HG03378 (cell line): Measurements from ENCODE around the gene PHACTR3.
"Not testable (repeated sequence)": the region's sequence is repeated elsewhere in the genome, so short reads cannot be mapped to it uniquely, and the experiment has no call there.

Experiments
- ATAC-seq: cut with Tn5 transposase; IDR thresholded peaks from one replicate; pipeline ENCODE4 v1.9.1; 2021; ENCODE audit warnings: mild to moderate bottlenecking, moderate library complexity; ENCODE audit not compliant: unreplicated experiment

PHACTR3 gene

DNA sequence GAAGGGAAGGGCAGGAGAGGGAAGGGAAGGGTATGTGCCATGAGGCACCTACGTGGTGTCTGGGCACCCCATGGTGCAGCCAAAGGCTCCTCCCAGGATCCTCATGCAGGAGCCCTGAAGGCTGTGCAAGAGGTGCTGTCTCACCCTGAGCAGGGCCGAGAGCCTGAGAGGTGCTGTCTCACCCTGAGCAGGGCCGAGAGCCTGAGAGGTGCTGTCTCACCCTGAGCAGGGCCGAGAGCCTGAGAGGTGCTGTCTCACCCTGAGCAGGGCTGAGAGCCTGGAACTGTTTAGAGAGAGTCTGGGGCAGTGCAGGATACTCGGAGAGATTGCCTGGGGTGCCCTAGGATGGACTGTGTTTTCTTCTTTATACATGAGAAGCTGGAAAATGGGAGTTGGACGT, 14.2 kb downstream of the PHACTR3 start:
- not testable (repeated sequence) for ATAC-seq

DNA sequence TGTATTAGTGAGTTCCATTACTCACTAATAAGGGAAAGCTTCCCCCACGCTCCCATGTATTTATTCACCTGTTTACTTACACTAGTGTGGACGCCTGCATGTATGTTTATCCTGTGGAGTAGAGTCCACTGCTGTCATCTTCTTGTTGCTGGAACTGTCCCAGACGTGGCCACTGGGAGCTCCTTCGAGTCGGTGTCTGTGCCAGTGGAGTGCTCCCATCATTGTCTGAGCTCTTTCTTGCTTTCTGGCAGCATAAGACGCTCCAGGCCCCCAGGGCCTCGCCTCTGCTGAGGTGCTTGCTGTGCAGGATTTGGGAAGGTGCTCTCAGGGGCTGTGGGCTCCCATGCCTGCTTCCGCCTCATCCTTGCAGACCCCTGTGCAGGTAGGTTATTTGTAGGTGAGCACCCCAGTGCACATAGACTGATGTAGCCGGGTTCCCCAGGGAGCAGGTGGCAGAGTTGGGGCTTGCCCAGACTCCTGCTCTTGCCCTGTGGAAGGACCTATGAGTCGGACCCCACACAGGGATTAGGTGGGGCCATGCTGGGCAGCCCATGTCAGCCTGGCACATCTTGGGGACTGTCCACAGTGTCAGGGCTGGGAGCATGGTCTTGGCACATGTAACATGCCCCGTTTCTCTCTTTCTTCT, 16.6 kb downstream of the PHACTR3 start:
- no peak for ATAC-seq

DNA sequence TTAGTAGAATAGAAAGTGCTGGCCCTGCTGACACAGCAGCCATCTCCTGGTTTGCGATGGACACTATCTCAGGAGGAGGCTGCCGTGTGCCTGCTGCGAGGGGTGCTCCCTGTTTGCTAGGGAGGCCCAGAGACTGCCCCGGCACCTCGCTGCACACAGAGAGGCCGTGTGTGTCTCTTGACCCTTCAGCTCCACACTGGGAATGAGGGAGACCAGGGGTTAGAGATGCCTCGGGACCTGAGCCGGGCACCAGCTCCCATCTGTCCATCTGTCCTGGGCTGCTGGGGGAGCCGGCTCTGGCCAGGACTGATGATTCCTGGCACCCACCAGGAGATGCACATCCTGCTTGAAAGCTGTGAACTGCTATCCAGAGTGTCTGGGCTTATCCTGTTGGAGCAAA, 18.2 kb downstream of the PHACTR3 start:
- ATAC-seq = no peak

DNA sequence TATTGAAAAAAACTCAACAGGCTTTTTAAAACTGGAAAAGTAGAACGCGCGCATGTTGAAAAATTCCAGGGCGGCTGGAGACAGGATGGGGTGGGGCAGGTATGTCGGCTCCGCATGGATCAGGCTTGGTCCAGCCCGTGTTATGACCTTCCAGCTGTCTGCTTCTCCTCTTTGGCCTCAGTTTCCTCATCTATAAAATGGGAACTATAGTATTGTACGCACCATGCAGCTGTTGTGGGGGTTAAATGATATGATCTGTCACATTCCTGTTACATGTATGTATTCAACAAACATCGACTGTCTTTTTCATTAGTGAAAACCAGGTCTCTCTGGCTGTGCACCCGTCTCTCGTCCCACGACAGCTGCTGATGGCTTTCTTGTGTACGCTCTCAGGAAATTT, 18.8 kb downstream of the PHACTR3 start:
- ATAC-seq = no peak

DNA sequence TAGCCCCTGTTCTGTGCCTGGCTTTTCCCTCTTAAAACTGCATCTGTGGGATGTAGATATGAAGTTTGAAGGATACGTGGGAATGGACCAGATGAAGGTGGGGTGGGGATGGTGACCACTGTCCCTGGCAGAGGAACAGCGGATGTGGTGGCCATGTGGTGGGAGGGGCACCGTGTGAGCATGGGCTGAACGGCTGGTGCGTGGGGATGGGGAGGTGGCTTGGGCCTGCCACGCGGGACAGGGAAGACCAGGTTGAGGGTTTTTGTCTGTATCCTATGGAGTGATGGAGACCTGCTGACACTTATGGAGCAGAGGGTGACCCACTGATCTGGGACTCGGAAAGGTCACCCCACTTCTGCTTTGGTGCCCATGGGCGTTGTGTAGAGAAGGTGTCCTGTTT, 19.2 kb downstream of the PHACTR3 start:
- no peak for ATAC-seq

DNA sequence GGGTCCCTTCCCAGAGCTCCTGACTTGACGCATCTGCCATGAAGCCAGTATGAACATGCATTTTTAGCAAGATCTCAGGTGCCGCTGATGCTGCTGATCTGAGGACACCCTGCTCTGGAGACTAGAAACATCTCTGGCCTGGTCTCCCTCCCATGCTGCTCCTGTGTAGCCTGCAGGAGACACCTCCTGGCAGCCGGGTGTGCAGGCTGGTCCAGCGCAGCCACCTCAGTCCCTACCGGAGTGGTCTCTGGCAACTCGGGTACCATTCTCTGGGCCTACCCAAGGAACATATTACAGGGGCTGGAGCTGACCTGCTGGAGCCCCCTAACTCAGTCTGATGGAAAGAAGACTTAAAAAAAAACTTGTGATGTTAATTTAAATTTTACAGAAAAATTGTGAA, 20.1 kb downstream of the PHACTR3 start:
- ATAC-seq = no peak

DNA sequence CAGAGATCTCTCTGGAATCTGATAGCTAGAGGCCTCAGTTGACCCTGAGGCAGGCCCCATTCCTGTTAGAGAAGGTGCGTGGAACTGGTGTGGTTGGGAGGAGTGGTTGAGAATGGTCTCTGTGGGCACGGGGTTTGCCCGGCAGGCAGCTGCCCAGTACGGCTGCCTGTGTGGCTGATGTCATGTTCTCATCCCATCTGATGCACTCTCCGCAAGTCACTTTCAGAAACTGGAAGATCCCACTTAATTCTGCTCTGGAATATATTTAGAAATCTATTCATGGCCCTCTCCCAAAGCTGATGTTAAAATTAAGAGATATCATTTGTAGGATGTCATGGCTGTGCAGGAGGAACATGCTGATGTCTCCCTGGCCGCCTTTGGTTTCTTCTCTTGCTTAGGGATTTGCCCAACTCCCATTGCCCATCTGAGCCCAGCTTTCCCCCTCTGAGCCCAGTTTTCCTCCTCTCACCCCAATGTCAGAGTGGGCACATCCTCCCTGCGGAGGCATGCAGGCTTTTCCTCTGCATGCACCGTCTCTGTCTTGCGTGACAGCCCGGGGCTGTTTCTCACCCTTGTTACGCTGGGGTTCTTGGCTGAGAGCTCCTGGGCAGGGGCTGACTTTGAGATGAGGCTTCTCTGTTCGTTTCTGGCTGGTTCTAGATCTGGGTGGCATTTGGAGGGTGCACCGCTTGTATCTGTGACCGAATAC, 21.0 kb downstream of the PHACTR3 start:
- ATAC-seq = no peak

DNA sequence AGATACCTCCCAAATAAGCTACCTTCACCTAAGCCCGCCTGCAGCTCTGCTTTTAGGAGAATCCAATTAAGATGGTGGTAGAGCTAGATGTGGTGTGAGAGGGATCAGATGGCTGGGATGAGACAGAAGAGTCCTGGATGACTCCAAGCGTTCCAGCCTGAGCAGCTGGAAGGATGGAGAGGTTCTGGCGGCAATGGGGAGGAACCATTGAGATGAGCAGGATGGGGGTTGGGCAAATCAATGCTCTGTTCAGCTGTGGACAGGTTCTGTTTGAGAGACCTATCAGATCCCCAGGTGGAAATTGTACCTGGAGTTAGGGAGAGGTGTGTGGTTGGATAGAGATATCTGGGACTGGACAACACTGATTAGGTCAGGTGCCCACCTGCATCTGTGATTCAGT, 23.0 kb downstream of the PHACTR3 start:
- no peak for ATAC-seq

DNA sequence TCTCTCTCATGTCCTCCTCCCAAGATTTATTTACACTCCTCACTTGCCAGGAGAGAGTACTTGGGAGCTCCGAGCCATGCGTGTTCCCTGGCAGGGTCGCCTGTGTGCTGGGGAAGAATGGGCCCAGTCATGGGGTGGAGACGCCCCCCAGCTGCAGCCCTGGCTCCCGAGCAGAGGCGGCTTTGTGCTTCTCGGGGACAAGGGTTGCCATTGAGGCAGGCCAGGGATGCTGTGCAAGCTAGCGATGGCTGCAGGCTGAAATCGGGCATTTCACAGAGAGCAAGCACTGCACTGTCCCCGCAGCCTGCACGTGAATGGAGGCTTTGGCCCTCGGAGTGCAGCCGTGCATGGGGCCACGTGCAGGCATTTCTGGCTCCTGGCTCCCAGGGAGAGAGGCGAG, 23.8 kb downstream of the PHACTR3 start:
- no peak for ATAC-seq

DNA sequence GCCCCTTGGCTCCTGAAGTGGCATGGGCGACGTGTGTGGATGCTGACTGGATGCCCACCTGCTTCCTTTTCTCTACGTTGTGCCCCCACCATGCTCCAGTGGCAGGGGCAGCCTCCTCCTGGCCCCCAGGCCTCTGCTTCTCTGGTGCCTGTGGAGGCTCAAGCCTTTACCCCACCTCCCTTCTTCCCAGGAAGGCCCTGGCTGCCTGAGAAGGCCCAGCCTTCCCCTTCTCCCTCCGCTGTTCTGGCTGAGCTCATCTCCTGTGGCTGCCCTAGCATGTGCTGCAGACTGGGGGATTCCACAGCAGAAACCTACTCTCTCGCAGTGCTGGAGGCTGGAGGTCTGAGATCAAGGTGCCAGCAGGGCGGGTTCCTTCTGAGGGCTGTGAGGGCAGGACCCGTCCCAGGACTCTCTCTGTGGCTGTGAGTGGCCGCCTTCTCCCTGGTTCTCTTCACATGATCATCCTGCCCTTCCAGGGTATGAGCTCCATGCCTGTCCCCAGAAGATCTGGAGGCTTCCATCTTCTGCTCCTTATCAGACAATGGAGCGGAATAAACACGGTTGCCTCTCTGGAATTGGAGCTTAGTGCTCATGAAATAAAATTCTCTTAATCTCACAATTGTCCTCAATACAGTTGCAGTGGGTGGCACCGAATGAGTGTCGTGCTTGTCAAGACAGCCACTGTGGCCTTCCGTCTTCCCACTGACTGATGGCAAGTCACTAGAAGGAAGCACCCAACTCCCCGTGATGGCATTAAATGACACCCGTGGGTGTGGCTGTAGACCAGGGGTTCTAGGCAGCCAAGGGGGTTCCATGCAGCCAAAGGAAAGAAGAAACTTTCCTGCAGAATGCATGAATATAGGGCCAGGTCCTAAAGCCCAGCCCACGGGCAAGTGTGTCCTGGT, 25.1 kb downstream of the PHACTR3 start:
- no peak for ATAC-seq

DNA sequence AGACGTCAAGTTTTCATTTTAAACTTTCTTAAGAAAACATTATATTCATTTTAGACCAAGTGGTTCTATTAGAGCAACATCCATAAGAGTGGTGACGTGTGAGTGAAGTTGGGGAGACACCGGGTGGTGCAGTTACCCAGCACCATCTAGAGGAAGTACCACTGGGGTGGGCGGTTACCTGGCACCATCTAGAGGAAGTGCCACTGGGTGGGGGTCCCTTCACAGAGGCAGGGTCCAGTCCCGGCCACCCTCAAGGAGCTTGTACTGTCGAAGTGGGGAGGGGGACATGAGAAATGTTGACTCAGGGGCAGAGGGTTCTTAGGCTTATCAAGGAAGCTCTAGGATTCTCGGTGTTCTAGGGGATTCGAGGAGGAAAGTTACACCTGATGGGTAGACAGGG, 26.2 kb downstream of the PHACTR3 start:
- ATAC-seq = no peak

DNA sequence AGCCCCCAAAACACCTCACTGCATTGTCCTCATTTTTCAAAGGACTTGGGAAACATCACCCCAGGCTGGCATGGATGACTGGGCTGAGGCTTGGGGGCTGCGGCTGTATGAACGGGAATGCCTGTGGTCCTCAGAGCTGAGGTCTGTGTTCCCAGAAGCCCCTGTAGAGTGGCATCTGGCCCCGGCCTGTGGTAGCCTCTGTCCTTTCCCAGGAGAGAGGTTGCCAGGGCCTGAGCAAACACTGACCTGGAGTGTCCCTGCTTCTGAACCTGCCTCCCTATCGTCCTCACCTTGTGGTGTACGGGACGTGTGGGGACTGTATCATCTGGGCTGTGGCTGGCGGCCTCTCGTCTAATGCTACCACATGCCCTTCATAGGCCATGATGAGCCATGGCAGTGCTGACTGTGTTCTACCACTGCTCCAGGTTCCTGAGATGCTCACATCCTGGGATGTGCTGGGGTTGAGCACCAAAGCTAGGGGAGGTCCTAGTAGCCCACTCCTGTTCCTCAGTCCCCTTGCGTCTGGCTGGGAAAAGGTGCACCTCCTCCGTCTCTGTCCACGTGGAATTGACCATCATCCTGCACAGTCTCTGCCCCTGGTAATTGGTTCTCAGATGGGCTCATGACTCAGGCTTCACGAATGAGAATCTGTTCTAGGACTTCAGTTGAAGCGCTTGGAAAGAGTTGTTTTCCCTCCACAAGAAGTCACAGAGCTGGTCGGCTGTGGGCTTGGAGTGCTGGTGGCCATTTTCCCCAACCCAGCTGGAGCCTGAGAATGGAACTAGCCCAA, 27.6 kb downstream of the PHACTR3 start:
- no peak for ATAC-seq

DNA sequence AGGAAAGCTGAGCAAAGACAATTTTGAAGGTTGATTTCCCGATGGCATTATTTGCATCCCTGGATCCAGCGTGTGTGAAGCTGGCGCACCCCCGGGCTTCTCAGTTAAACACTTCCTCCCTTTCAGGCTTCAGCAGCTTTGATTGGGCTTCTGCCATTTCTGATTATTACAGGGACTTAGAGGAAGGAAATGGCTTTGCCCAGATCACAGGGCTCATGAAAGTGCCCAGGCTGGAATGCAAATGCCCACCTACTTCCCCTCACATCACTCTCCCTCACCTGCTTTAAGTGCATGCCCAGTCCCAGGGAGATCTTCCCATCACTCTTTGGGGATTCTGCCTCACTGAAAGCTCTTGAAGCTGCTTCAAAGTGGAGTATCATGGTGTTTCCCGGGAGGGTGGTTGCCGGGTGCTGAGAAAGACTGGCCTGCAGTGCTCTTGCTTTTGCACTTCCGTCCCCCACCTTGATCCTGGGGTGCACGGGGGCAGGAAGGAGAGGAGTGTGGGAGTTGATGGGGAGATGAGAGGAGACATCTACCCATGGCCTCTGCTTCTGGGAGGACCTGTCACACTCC, 28.3 kb downstream of the PHACTR3 start:
- ATAC-seq = no peak

DNA sequence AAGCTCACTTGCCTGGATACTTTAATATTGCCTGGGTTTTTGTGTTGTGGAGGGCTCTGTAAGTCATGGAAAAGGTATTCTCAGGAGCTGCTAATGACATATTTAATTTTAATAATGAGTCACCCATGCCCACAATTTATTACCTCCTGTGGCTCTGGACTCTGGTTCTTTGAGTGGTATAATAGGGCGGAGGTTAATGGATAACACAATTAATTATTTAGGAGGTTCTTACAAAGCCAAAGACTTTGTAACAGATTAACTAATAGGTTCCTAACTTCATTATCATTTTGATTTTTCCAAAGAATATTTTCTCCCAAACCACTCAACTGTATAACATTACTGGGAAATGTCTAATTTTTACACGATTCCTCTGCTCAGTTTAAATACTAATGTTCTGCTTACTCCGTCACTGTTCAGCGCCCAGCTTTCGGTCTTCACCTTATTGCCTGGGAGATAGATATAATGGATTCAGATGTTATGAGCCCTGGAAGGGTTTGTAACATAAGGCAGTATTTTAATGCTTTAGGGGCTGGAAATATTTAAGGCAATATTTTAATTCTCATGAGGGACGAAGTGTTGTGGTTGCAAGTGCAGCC, 29.4 kb downstream of the PHACTR3 start:
- no peak for ATAC-seq

DNA sequence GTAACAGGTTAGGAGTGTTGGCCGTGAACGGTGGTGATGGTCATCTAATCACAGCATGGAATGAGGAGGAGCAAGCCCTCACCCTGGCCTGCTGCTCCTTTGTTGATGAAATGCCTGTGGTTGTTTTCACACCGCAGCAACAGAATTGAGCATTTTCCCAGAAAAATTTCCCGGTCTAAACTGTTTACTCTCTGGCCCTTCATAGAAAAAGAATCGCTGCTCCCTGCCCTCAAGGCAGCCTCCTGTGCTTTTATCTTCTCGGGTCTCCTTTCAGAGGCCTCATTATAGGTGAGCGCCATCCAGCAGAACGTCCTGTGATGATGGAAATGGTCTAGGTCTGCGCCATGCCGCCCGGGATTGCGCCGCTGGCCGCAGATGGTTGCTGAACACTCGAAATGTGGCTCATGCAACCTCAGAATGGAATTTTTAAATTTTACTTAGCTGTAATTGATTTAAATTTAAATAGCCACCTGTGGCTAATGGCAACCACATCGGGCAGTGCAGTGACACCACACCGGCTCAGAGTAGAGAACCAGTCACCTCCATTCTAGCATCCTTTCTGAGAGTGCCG, 30.2 kb downstream of the PHACTR3 start:
- no peak for ATAC-seq

DNA sequence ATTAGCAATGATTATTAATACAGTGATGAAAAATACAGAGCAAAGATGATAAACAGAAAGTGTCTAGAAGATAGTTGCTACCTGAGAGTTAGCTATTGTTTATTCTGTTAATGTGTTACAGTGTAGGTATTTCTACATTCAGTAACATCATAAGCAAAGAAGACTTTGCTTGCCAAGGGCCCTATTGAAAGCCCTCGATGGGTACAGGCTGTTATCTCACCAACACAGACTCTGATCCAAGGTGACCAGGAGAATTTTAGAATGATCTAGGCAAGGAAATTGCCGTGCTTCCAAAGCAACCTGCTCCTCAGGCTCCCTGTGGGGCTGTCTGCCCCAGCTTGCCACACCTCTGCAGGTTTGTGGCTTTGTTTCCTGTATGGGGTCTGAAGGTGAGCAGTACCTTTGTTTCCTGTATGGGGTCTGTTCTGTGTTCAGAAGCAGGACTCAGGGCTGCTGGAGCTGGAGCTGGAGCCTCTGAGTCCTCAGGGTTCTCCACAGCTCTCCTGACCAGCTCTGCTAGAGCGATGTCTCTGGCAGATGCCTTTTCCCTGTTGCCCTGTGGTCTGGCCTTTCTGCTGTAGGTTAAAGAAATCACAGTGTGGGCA, 32.5 kb downstream of the PHACTR3 start:
- ATAC-seq = no peak

DNA sequence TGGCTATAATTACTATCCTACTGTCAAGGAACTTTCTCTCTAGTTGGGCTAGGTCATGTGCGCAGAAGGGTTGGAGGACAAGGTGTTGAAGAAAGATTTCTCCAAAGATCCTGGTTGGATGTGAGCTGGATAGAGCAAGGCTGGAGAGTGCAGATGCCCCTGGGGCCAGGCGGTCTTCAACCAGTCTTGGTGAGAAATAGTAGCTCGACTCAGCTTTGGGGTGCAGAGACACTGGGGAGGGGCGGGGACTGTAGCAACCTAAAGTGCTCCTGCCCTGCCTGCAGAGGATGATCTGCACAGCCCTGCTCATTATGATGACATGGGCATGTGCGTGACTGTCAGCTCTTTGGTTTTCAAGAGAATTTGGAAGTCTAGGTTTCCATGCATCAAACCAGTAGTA, 35.9 kb downstream of the PHACTR3 start:
- no peak for ATAC-seq

DNA sequence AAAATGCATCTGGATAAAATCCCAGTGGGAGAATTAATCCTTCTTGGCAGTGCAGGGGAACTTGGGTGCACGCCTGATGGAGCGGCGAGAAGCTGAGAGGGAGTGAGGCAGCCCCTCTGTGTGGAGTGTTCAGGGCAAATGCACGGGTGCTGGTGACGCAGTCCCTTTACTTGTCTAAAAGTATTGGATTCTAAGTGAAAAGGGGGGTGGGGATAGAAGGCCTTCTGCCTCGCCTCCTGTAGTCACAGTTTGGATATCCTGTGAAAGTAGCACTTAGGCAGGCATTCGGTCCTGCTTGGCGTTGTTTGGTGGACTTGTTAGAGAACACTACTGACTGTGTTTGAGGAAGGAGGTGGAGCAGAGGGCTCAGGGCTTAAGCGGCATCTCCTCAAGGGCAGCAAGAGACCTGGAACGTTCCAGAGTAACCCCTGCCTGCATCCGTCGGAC, 39.3 kb downstream of the PHACTR3 start:
- ATAC-seq = no peak

DNA sequence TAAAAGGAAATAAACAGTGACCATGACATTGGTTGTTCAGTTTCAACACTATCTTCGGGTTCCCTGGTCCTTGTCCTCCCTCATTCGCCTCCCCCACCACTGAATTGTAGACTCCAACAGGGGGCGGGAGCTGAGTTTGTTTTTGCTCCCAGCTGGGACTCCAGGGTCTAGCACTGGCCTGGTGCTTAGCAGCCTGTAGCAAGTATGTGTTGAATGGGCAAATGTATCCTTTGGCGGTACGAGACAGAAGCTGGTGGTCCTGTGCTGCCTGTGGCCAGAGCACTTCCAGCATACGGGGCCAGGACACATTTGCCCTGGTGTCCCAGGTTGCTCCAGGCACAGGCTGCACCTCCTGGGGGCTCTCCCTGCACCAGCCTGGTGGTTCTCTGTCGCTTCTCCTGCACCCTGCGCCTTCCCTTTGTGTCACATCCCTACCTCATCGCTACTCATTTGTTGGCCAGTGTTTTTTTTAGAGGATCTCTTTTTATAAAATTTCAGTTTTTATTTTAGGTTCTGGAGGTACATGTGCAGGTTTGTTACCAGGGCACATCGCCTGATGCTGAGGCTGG, 40.1 kb downstream of the PHACTR3 start:
- no peak for ATAC-seq
